Natural killer cell (primary cell): ENCODE measurements around the gene ELMO1. TPM values are rescaled to one million over a fixed set of nuclear protein-coding genes. Genes with fewer than 3 reads are reported as not detected.

Source experiments
- ATAC-seq, 3 donors: fragments of 150-1000 bp in 2 of 3; fragments of 200-7000 bp in 1 of 3; cut with Tn5 transposase; 1 replicate in 1 of 3; 2 replicates in 2 of 3; pipeline ENCODE4 v1.10.0; 2021; ENCODE audit warnings: mild to moderate bottlenecking in 2 of 3, moderate library complexity in 2 of 3
- DNase-seq, 2 donors: peaks; one replicate each; pipeline versions ENCODE4 v3.0.0 to v3.0.0-alpha.2; 2013 to 2021; ENCODE audit warnings: mixed read lengths in 1 of 2
- H3K27ac ChIP-seq: one replicate; pipeline ENCODE4 v1.5.1; 2013; ENCODE audit warnings: mild to moderate bottlenecking, low read length
- H3K27me3 ChIP-seq: one replicate; pipeline ENCODE4 v1.6.1; 2013; ENCODE audit warnings: low read length; ENCODE audit not compliant: control insufficient read depth, insufficient read depth
- H3K36me3 ChIP-seq: one replicate; pipeline ENCODE4 v1.6.1; 2013; ENCODE audit warnings: low read length; ENCODE audit not compliant: control insufficient read depth, insufficient read depth
- H3K4me1 ChIP-seq: one replicate; pipeline ENCODE4 v1.6.1; 2013; ENCODE audit warnings: low read length; ENCODE audit not compliant: control insufficient read depth, insufficient read depth
- H3K4me3 ChIP-seq: one replicate; pipeline ENCODE4 v1.5.1; 2013; ENCODE audit warnings: low read length
- H3K9me3 ChIP-seq: one replicate; pipeline ENCODE4 v1.6.1; 2013; ENCODE audit warnings: low read length; ENCODE audit not compliant: control insufficient read depth, insufficient read depth
- H3K27ac Mint-ChIP-seq, 2 donors: one replicate each; pipeline ENCODE4 v1.8.0; 2022; ENCODE audit warnings: mild to moderate bottlenecking in 2 of 2, mixed read lengths in 2 of 2, moderate library complexity in 1 of 2
- H3K27me3 Mint-ChIP-seq, 2 donors: one replicate each; pipeline ENCODE4 v1.8.0; 2022; ENCODE audit warnings: low read depth in 2 of 2, mixed read lengths in 2 of 2
- H3K36me3 Mint-ChIP-seq: one replicate; pipeline ENCODE4 v1.8.0; 2022; ENCODE audit warnings: mixed read lengths
- H3K4me1 Mint-ChIP-seq, 2 donors: one replicate each; pipeline ENCODE4 v1.8.0; 2022; ENCODE audit warnings: mixed read lengths in 2 of 2
- H3K4me3 Mint-ChIP-seq: one replicate; pipeline ENCODE4 v1.8.0; 2022; ENCODE audit warnings: mild to moderate bottlenecking, moderate library complexity, mixed read lengths
- H3K9me3 Mint-ChIP-seq, 2 donors: one replicate each; pipeline ENCODE4 v1.8.0; 2022; ENCODE audit warnings: mixed read lengths in 2 of 2
- CTCF ChIP-seq: fragments of 200-600 bp; IDR thresholded peaks from one replicate; pipeline ENCODE4 v1.8.0; 2022; ENCODE audit warnings: antibody characterized with exemption
- WGBS: methylation state at CpG from one replicate; pipeline ENCODE4 v1.1.7; 2013; ENCODE audit warnings: missing lambda C conversion rate; ENCODE audit not compliant: insufficient coverage; 5-methylcytosine and 5-hydroxymethylcytosine counted together
- intact Hi-C: fragments of 100-400 bp; cut with micrococcal nuclease; formaldehyde crosslinking; loops from one replicate; pipeline ENCODE4 v1.14.2; 2022
- total RNA-seq, 4 donors: library from RNA; stranded (reverse); fragments of 120-200 nt in 1 of 4; gene quantifications; one replicate each; pipeline versions ENCODE4 v1.2.3 to v1.2.4, GENCODE V29; 2013 to 2022

ELMO1 gene
- total RNA-seq, 3 donors from 2014 or later (not counting 1 experiment from before 2014, with no cell fraction given) = 127 to 147 (median 130) TPM

DNA sequence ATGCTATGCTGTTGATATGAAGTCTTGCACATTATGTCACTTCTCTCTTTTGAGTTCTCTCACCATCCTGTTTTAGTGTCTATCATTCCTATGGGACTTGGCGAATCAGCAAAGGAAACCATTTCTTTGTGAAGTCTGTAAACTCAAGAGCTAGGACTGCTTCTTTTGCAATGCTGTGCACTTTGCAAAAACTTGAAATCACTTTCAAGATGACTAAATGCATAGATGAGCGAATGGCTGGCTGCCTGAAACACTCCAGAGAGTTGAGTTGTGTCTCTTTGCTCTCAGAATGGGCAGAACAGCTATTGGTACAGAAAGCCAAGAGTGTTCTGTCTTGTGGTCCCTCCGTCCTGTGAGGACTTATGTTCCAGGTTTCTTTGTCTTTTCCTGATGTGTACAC, 18.3 kb upstream of the ELMO1 start:
- DNase-seq (no peak), ATAC-seq (no peak)
- Mint-ChIP-seq H3K27me3 (peaks cover 20 to 32% of the 10 kb centered on the region in 2 donors), H3K27ac (no peak overlapping the region), H3K36me3 (no peaks in the 10 kb centered on the region), H3K4me1 (no peaks in the 10 kb centered on the region), H3K9me3 (no peaks in the 10 kb centered on the region), H3K4me3 (no peak overlapping the region)
- no peaks in the 10 kb centered on the region for H3K4me1 ChIP-seq
- no peak for TF ChIP-seq CTCF
- WGBS = 76% methylated on average over 3 of the region's 3 CpGs
- intact Hi-C loops = no loop called here
- no peaks in the 10 kb centered on the region for H3K36me3 ChIP-seq
- H3K9me3 ChIP-seq = no peaks in the 10 kb centered on the region
- H3K27me3 ChIP-seq = no peaks in the 10 kb centered on the region
- H3K4me3 ChIP-seq = no peak overlapping the region
- H3K27ac ChIP-seq = no peak overlapping the region

GRCh38 chr7:37462138-37462537, 13.5 kb upstream of the ELMO1 start:
- no peak for TF ChIP-seq CTCF
- no peak for ATAC-seq
- Mint-ChIP-seq H3K36me3 (no peaks in the 10 kb centered on the region), H3K9me3 (no peaks in the 10 kb centered on the region), H3K27ac (no peak overlapping the region), H3K27me3 (peaks cover 31 to 53% of the 10 kb centered on the region in 2 donors), H3K4me3 (no peak overlapping the region), H3K4me1 (no peaks in the 10 kb centered on the region)
- no peak for DNase-seq
- H3K27me3 ChIP-seq = peaks cover 10% of the 10 kb centered on the region
- no peaks in the 10 kb centered on the region for H3K4me1 ChIP-seq
- WGBS = 42% methylated on average over 1 of the region's 1 CpG
- no peak overlapping the region for H3K27ac ChIP-seq
- intact Hi-C loops = no loop called here
- no peaks in the 10 kb centered on the region for H3K9me3 ChIP-seq
- H3K36me3 ChIP-seq = no peaks in the 10 kb centered on the region
- no peak overlapping the region for H3K4me3 ChIP-seq

DNA sequence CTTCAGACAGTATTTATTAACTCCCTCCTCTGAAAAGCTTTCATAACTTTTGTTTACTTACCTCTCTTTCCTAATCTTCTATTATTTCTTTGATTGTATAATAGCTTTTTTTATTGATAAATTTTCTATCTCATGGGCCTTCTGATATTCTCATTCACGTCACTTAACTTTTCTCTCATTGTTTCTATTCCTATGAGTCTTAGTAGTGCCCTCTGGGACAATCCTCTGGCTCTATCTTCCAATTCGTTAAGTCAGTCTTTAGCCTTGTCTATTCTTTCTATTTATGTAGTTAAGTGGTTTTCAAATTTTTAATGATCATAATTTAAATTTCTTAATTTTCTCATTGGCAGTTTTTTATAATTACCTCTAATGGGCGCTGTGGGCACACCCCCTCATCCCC, 6.4 kb upstream of the ELMO1 start:
- Histone ChIP-seq H3K4me3 (no peak overlapping the region), H3K27ac (no peak overlapping the region), H3K27me3 (peaks cover 7% of the 10 kb centered on the region), H3K36me3 (no peaks in the 10 kb centered on the region), H3K4me1 (peaks cover 4% of the 10 kb centered on the region), H3K9me3 (no peaks in the 10 kb centered on the region)
- peaks cover 0 to 3% of the 10 kb centered on the region in 2 donors for H3K9me3 Mint-ChIP-seq
- H3K4me1 Mint-ChIP-seq = peaks cover 23 to 28% of the 10 kb centered on the region in 2 donors
- peaks cover 20 to 37% of the 10 kb centered on the region in 2 donors for H3K27me3 Mint-ChIP-seq
- ATAC-seq = no peak
- H3K4me3 Mint-ChIP-seq = no peak overlapping the region
- 91% methylated on average over 1 of the region's 3 CpGs for WGBS
- H3K27ac Mint-ChIP-seq = no peak overlapping the region
- TF ChIP-seq CTCF = no peak
- no peak for DNase-seq
- intact Hi-C loops = no loop called here
- H3K36me3 Mint-ChIP-seq = no peaks in the 10 kb centered on the region

DNA sequence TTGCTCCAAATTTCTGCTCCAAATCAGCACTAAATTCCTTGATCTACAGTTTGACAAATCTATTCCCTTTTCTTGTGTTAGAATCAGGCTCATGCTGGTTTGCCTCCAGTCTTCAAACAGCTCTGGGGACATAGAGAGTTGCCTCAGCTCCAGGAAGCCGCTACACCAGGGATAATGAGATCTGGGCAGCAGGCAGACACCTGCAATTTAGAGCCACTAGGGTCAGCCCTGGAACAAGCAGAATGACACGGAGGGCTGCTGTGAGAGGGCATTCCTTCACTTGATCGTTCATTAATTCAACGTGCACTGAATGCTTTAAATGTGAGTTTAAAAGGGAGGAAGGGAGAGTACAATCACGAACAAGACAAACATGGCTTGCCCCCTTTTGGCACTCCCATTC, 3.7 kb upstream of the ELMO1 start:
- Histone ChIP-seq H3K9me3 (no peaks in the 10 kb centered on the region), H3K27me3 (no peaks in the 10 kb centered on the region), H3K4me1 (peaks cover 10% of the 10 kb centered on the region), H3K4me3 (no peak overlapping the region), H3K36me3 (no peaks in the 10 kb centered on the region), H3K27ac (no peak overlapping the region)
- H3K27me3 Mint-ChIP-seq = peaks cover 11 to 12% of the 10 kb centered on the region in 2 donors
- peaks cover 43 to 46% of the 10 kb centered on the region in 2 donors for H3K4me1 Mint-ChIP-seq
- TF ChIP-seq CTCF = no peak
- H3K4me3 Mint-ChIP-seq = no peak overlapping the region
- intact Hi-C loops = no loop called here
- H3K9me3 Mint-ChIP-seq = peaks cover 0 to 3% of the 10 kb centered on the region in 2 donors
- peaks cover 5% of the 10 kb centered on the region for H3K36me3 Mint-ChIP-seq
- DNase-seq (no peak), ATAC-seq (no peak)
- no peak overlapping the region for H3K27ac Mint-ChIP-seq
- WGBS = 97% methylated on average over 5 of the region's 5 CpGs
